WTC11 (cell line): ENCODE measurements around the gene ZBTB18.

ENCODE experiments used
- CTCF ChIP-seq: fragments of 200-600 bp; IDR thresholded peaks from 2 replicates; pipeline ENCODE4 v1.8.0; 2022; ENCODE audit warnings: antibody characterized with exemption
- SMAD4 ChIP-seq: sonication (generic); formaldehyde crosslinking; IDR thresholded peaks from 2 replicates; pipeline ENCODE4 v1.8.0; 2022; ENCODE audit warnings: mild to moderate bottlenecking, missing genetic modification reagents
- USF2 ChIP-seq: sonication (generic); formaldehyde crosslinking; IDR thresholded peaks from 2 replicates; pipeline ENCODE4 v1.8.1; 2023; ENCODE audit warnings: mild to moderate bottlenecking, missing genetic modification reagents, moderate library complexity

GRCh38 chr1:244089561-244089960 is 38.5 kb downstream of the ZBTB18 start:
- TF ChIP-seq CTCF (no peak), SMAD4 (CRISPR knock-in tag) (no peak), USF2 (CRISPR knock-in tag) (no peak)
